ENCODE measurements around the gene KIF5A. TPM values are rescaled to one million over a fixed set of nuclear protein-coding genes. Genes with fewer than 3 reads are reported as not detected.
A peak's percentile ranks its signal among the peaks of the same experiment; 100 is the strongest.

The KIF5A gene
- total and polyA plus RNA-seq, 2 of the 13 experiments (the other 11 are each of a cell fraction or from before 2014, with no cell fraction given) = 1.6 to 11.9 TPM

- TF ChIP-seq ZNF556 (CRISPR knock-in tag; IDR thresholded peaks at IDR 0.05; ENCODE audit: borderline replicate concordance) = peak; percentile 53; the same call in 1 of the 2 replicates
- TF ChIP-seq ZNF468 (CRISPR knock-in tag; IDR thresholded peaks at IDR 0.05) = no peak
- no peak for TF ChIP-seq ARNTL (CRISPR knock-in tag; IDR thresholded peaks at IDR 0.05)
- no peak for TF ChIP-seq ATF2 (CRISPR knock-in tag; IDR thresholded peaks at IDR 0.05)
- TF ChIP-seq ZFP91 (CRISPR knock-in tag; IDR thresholded peaks at IDR 0.05; ENCODE audit: borderline replicate concordance) = peak; percentile 11; the same call in 1 of the 2 replicates
- TF ChIP-seq MIER2 (CRISPR knock-in tag; IDR thresholded peaks at IDR 0.05) = no peak
- peak; percentile 26 for TF ChIP-seq ZNF781 (CRISPR knock-in tag; IDR thresholded peaks at IDR 0.05; ENCODE audit: borderline replicate concordance, not compliant biosample characterization)
- no peak for TF ChIP-seq ZNF20 (CRISPR knock-in tag; IDR thresholded peaks at IDR 0.05)
- TF ChIP-seq ZNF577 (CRISPR knock-in tag; IDR thresholded peaks at IDR 0.05; ENCODE audit: borderline replicate concordance, low read depth) = no peak
- TF ChIP-seq ARHGAP35 (CRISPR knock-in tag; IDR thresholded peaks at IDR 0.05; ENCODE audit: borderline replicate concordance) = no peak
- peak; percentile 43 for TF ChIP-seq HNRNPLL (IDR thresholded peaks at IDR 0.05; ENCODE audit: low read depth, low read length, poor library complexity, severe bottlenecking)
- no peak for TF ChIP-seq ZNF839 (CRISPR knock-in tag; IDR thresholded peaks at IDR 0.05; ENCODE audit: borderline replicate concordance)
- no peak for TF ChIP-seq ARNT (IDR thresholded peaks at IDR 0.05)
- no peak for TF ChIP-seq TIGD3 (CRISPR knock-in tag; IDR thresholded peaks at IDR 0.05; ENCODE audit: borderline replicate concordance)
- no peak for TF ChIP-seq EED (CRISPR knock-in tag; IDR thresholded peaks at IDR 0.05)
- peak; percentile 70 for TF ChIP-seq ELF1 (CRISPR knock-in tag; IDR thresholded peaks at IDR 0.05)
- no peak for TF ChIP-seq HNF4G (IDR thresholded peaks at IDR 0.05; ENCODE audit: borderline replicate concordance, low read depth, low read length)
- no peak for TF ChIP-seq HNF4G (CRISPR knock-in tag; IDR thresholded peaks at IDR 0.05; ENCODE audit: borderline replicate concordance, low read depth)
- TF ChIP-seq PBX2 (CRISPR knock-in tag; IDR thresholded peaks at IDR 0.05) = no peak
- no peak for TF ChIP-seq ZNF740 (CRISPR knock-in tag; IDR thresholded peaks at IDR 0.05)
- TF ChIP-seq ZNF841 (CRISPR knock-in tag; IDR thresholded peaks at IDR 0.05; ENCODE audit: borderline replicate concordance) = no peak
- TF ChIP-seq ZNF572 (CRISPR knock-in tag; IDR thresholded peaks at IDR 0.05) = no peak
- TF ChIP-seq ZFP1 (CRISPR knock-in tag; IDR thresholded peaks at IDR 0.05) = no peak
- no peak for TF ChIP-seq RXRB (CRISPR knock-in tag; IDR thresholded peaks at IDR 0.05; ENCODE audit: borderline replicate concordance)
These were observed 3.2 kb upstream of the KIF5A start, which contains the start of gene DCTN2 (continued) for GRCh38 chr12:57546438-57547287.
